ENCODE results near the gene TPPP3. TPM values are rescaled to one million over a fixed set of nuclear protein-coding genes. Genes with fewer than 3 reads are reported as not detected.

TPPP3 gene
- polyA plus RNA-seq, 1 donor: 42.7 TPM

- no peak for DNase-seq
Measured at GRCh38 chr16:67349172-67349571, 44.1 kb downstream of the TPPP3 start.

- no peak for DNase-seq
Measured at GRCh38 chr16:67346341-67346740, 47.0 kb downstream of the TPPP3 start.

- DNase-seq: no peak
Measured at GRCh38 chr16:67345401-67345800, 47.9 kb downstream of the TPPP3 start.

GRCh38 chr16:67342616-67343015, 50.7 kb downstream of the TPPP3 start:
- DNase-seq: no peak

- no peak for DNase-seq
Measured at GRCh38 chr16:67341250-67341649, 52.0 kb downstream of the TPPP3 start.

Other genes starting within 250 kb of the TPPP3 start
- gene B3GNT9, start 242.5 kb downstream of the TPPP3 start, polyA plus RNA-seq (ENCODE audit: insufficient read length): 6.8 TPM
- 3.2 TPM for gene TRADD, start 233.6 kb downstream of the TPPP3 start, polyA plus RNA-seq (ENCODE audit: insufficient read length)
- gene FBXL8, start 233.5 kb downstream of the TPPP3 start, polyA plus RNA-seq (ENCODE audit: insufficient read length): 2.0 TPM
- gene HSF4, start 228.8 kb downstream of the TPPP3 start, polyA plus RNA-seq (ENCODE audit: insufficient read length): 1.5 TPM
- gene NOL3, start 223.0 kb downstream of the TPPP3 start, polyA plus RNA-seq (ENCODE audit: insufficient read length): 6.4 TPM
- gene MATCAP1, start 209.5 kb downstream of the TPPP3 start, polyA plus RNA-seq (ENCODE audit: insufficient read length): 51.5 TPM
- 4.6 TPM for gene EXOC3L1, start 203.4 kb downstream of the TPPP3 start, polyA plus RNA-seq (ENCODE audit: insufficient read length)
- 55.6 TPM for gene E2F4, start 201.3 kb downstream of the TPPP3 start, polyA plus RNA-seq (ENCODE audit: insufficient read length)
- gene ELMO3, start 194.4 kb downstream of the TPPP3 start, polyA plus RNA-seq (ENCODE audit: insufficient read length): 4.7 TPM
- 35.2 TPM for gene TMEM208, start 166.4 kb downstream of the TPPP3 start, polyA plus RNA-seq (ENCODE audit: insufficient read length)
- 44.5 TPM for gene FHOD1, start 146.0 kb downstream of the TPPP3 start, polyA plus RNA-seq (ENCODE audit: insufficient read length)
- 4.9 TPM for gene SLC9A5, start 144.5 kb downstream of the TPPP3 start, polyA plus RNA-seq (ENCODE audit: insufficient read length)
- gene PLEKHG4, start 114.0 kb downstream of the TPPP3 start, polyA plus RNA-seq (ENCODE audit: insufficient read length): 14.2 TPM
- 1.6 TPM for gene KCTD19, start 66.8 kb downstream of the TPPP3 start, polyA plus RNA-seq (ENCODE audit: insufficient read length)
- 8.7 TPM for gene LRRC36, start 66.7 kb downstream of the TPPP3 start, polyA plus RNA-seq (ENCODE audit: insufficient read length)
- gene ZDHHC1, start 23.0 kb upstream of the TPPP3 start, polyA plus RNA-seq (ENCODE audit: insufficient read length): 11.5 TPM
- gene HSD11B2, start 37.6 kb upstream of the TPPP3 start, polyA plus RNA-seq (ENCODE audit: insufficient read length): 40.8 TPM
- 83.5 TPM for gene ATP6V0D1, start 87.7 kb upstream of the TPPP3 start, polyA plus RNA-seq (ENCODE audit: insufficient read length)
- gene AGRP, start 90.0 kb upstream of the TPPP3 start, polyA plus RNA-seq (ENCODE audit: insufficient read length): 0.18 TPM
- gene RIPOR1, start 135.3 kb upstream of the TPPP3 start, polyA plus RNA-seq (ENCODE audit: insufficient read length): 112 TPM
- gene CTCF, start 169.0 kb upstream of the TPPP3 start, polyA plus RNA-seq (ENCODE audit: insufficient read length): 88.3 TPM

All from left kidney (tissue), 2 donors.